Activated gamma-delta T cell treated with Interleukin-2 at 50 U/mL for 16 hours (primary cell): ENCODE results near the gene HOXB3.

Experiments
- DNase-seq: peaks from one replicate; pipeline ENCODE4 v3.0.0-alpha.2; 2020

Gene HOXB3

GRCh38 chr17:48611681-48612455, 21.8 kb upstream of the HOXB3 start:
- DNase-seq, result no peak

GRCh38 chr17:48611213-48611612, 21.2 kb upstream of the HOXB3 start:
- no peak for DNase-seq

GRCh38 chr17:48610282-48611211, 20.5 kb upstream of the HOXB3 start, which contains the start of gene HOXB7:
HOXB7 (minus strand) TSS chr17:48611017; CDS start chr17:48610918, 99 bp downstream.
- peak; percentile 58 for DNase-seq

GRCh38 chr17:48609759-48610281, 19.8 kb upstream of the HOXB3 start:
- DNase-seq, result no peak

GRCh38 chr17:48609033-48609432, 19.0 kb upstream of the HOXB3 start:
- DNase-seq, result no peak

GRCh38 chr17:48608494-48608834, 18.4 kb upstream of the HOXB3 start:
- DNase-seq, result no peak

- DNase-seq, result no peak
Observed at GRCh38 chr17:48606892-48607614, 17.0 kb upstream of the HOXB3 start.

GRCh38 chr17:48605991-48606891, 16.2 kb upstream of the HOXB3 start:
- DNase-seq, result no peak

GRCh38 chr17:48605409-48605919, 15.4 kb upstream of the HOXB3 start:
- DNase-seq, result no peak

- DNase-seq, result no peak
Observed at GRCh38 chr17:48604770-48605329, 14.8 kb upstream of the HOXB3 start, which contains the start of gene HOXB6. HOXB6 (minus strand) TSS chr17:48604986; CDS start chr17:48598150, 6,836 bp downstream.

GRCh38 chr17:48603959-48604769, 14.1 kb upstream of the HOXB3 start:
- DNase-seq, result no peak

GRCh38 chr17:48601539-48602425, 11.7 kb upstream of the HOXB3 start:
- DNase-seq, result no peak

GRCh38 chr17:48601207-48601538, 11.1 kb upstream of the HOXB3 start:
- DNase-seq, result no peak

- DNase-seq, result no peak
Observed at GRCh38 chr17:48600244-48601098, 10.4 kb upstream of the HOXB3 start.

GRCh38 chr17:48599354-48599753, 9.3 kb upstream of the HOXB3 start:
- DNase-seq, result no peak

GRCh38 chr17:48598736-48599135, 8.7 kb upstream of the HOXB3 start:
- DNase-seq, result no peak

- no peak for DNase-seq
Observed at GRCh38 chr17:48597778-48598631, 8.0 kb upstream of the HOXB3 start.

GRCh38 chr17:48597528-48597777, 7.4 kb upstream of the HOXB3 start:
- DNase-seq, result no peak
